ENCODE results near the gene C3orf22.

The C3orf22 gene

DNA sequence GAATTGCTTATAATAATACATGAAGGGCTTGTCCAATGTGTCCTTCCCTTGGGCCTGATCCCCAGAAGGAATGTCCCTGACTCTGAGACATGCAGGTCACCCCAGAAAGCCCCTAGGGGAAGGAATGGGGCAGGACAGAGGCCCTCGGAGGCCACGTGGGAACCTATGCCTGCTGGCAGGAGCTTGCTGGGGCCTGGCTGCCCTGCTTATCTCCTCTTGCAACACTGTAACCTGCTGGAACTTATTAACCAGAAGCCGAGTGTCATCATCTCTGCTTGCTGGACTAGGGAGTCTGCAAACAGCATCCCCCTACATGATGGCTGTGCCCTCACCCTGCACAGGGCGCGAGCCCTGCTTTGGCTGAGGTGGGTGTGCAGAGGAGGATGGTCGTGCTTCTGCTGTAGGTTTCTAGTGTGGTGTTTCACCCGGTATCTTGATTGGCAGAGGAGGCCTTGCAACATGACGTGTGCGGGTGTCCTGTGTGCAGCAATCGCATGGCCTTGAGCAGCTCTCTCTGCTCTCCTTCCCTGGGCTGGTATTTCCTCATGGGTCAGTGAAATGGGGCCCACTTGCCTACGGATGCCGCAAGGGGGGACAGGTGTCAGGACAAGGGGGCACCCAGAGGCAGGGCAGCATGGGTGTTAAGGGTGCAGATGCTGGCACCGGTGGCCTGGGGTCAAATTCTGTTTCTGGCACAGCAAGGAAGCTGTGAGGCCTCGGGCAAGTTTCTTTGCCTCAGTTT, 29.8 kb downstream of the C3orf22 start:
- no peak for DNase-seq (ENCODE audit: low read depth in 1 of 2, low spot score in 1 of 2)

DNA sequence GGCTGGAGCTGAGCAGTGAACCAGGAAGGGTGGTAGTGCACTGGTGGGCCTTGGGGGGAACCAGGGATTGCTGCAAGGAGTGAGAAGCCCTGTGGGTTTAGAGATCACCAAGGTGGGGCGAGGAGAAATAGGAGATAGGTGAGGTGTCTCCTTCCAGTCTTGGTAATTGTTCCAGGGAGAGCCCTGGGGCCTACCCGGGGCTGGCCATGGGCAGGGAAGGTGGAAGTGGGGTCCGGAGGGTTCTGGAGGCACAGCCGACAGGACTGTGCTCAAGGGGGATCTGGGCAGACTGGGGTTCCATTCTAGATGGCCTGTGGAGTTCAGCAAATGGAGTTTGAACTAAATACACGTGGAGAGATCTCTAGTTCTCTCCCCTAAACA, 30.3 kb downstream of the C3orf22 start:
- no peak for DNase-seq (ENCODE audit: low read depth in 1 of 2, low spot score in 1 of 2)

DNA sequence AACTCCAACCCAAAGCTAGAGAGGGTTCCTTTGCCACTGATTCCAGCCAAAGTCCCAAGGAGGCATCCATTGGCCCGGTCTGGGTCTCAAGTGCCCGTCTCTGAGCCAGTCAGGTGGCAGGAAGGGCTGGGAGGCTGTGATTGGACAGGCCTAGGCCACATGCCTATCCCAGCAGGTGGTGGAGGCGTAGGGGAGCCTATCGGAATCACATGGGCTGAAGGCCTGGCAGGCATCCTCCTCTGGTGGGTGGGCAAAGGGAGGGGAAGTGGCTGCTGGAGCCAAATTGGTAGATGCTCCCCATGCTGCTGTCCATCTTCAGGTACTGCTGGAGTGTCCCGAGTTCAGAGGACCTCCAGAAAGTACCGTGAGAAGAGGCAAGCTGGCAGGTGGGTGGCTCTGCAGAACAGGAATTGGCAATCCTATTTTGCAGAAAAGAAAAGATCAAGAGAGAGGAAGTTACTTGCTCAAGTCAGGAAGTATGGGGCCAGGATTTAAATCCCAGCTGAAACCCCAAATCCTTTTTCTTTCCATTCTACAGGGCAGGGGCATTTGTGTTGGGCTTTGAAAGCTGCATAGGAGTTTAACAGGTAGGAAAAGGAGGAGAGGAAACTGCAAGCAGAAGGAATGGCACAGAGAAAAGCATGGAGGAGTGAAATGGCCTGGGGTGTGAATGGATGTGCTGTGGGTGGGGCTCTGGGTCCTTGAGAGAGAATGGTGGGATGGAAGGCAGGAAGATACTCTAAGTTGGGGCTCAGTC, 31.1 kb downstream of the C3orf22 start:
- no peak for DNase-seq (ENCODE audit: low read depth in 1 of 2, low spot score in 1 of 2)

DNA sequence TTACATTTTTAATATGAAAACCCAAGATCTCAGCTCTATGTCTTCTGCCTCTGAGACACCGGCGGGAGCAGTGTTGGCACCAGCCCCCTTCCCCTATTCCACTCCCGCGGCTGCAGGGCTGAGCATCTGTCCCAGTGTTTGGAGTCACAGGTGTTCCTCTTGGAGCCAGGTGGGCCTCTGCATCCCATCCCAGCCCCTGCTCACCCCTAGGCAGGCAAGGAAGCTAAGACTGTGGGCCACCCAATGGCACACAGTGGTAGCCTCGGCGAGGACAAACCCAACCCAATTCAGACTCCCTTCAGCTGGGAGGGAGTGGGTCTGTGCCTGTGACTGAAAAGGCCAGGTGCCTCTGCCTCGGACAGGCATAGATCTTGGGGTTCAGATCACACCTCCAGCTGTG, 31.7 kb downstream of the C3orf22 start:
- DNase-seq (ENCODE audit: low read depth in 1 of 2, low spot score in 1 of 2) = no peak

DNA sequence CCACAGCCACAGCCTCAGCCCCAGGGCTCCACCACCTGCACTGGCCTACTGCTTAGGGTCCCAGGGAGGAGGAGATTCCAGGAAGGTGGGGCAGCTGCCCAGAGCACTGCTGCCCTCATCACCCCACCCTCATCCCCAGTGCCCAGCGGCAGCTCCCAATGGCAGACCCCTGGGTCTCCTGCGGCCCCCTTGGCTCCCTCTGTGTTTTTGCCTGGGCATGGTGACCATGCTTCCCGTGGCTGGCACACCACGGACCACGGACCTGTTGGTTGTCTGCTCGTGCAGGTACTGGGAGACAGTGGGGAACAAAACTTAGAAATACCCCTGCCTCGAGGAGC, 32.1 kb downstream of the C3orf22 start:
- no peak for DNase-seq (ENCODE audit: low read depth in 1 of 2, low spot score in 1 of 2)

DNA sequence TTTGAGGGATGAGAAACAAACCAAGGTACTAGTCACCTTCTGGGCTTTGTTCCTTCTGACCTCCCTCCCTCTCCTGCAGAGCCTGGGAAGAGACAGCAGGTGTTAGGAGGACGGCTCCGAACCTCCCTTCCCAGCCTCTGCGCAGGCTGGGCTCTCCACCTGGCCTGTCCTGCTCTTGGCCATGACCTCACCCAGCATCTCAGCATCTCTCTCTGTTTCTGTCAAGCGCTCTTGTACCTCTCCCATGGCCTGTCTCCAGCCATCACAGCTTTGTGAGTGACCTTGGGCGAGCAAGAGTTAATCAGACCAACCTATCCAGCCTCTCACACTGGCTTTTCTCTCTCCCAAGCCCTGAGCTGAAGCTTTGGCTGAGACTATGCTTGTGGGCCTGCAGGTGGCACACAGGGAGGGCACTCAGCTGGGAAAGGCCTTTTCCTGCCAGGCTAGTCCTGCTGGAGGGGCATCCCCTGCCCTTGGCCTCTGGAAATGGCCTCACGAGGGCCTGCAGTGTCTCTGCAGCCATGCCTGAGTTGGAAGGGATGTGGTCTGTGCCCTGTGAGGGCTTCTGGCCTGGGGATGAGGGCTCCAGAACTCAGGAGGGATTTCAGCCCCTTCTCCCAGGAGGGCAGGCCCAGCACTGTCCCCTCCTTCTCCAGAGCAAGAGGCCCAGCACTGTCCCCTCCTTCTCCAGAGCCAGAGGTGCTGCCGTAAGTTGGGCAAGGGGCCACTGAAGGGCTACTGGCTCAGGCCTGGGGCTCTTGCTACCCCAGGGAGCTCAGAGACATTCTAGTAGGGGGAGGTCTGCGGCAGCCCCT, 32.7 kb downstream of the C3orf22 start:
- DNase-seq (ENCODE audit: low read depth in 1 of 2, low spot score in 1 of 2) = no peak

DNA sequence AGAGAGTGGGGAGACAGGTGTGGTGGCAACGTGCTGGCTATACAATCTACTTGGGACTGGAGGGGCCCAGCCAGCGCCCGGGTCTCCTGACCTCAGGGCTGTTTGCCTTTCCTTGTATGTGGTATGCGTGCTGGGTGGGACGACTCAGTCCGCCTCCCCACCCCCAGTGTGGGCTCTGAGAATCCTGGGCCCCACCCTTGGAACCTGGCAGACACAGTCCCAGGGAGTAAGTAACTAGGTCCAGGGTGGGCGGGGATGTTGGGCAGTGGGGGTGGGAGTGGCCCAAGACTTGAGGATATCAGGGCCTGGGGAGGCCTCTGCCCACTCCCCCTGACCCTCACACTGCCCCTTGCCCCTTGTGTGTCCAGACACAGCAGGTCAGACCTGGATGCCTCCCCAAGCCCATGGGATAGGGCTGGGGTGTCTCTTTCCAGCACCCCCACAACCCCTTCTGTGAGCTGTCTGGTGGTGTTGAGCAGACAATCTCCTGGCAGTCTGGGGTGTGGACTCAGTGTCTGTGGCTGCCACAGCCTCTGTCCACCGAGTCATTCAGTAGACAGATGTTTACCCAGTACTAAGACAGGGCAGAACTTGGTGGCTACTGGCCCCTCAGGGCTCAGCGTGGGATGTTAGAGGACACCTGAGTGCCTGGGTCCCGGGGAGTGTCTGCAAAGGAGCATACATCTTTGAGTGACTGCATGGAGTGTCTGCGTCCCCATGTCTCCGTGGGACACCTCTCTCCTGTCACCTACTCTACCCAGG, 33.5 kb downstream of the C3orf22 start:
- no peak for DNase-seq (ENCODE audit: low read depth in 1 of 2, low spot score in 1 of 2)

DNA sequence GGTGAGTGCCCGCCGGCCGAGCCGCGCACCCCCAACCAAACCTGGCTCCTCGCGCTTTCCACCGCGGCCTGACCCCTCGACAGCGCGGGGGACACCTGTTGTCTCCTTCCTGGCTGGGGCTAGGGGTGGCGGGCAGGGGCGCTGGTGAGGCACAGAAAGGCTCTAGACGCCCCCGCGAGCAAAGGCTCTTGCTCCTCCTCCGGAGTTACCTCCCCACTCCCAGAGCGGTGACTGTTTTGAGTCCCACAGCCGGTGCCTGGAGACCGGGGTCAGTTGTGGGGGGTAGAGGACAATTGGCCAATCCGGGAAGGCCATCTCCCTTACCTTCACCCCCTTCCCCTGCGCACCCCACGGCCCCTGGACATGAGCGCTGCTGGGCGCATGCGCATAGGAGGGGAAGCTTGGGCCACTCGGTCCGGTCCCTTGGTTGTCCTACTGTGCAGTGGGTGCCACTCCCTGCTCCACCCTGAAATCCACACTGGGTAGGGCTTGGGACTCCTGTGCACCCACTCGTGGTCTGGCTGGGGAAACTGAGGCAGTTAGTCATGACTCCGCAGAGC, 34.2 kb downstream of the C3orf22 start:
- no peak for DNase-seq (ENCODE audit: low read depth in 1 of 2, low spot score in 1 of 2)

DNA sequence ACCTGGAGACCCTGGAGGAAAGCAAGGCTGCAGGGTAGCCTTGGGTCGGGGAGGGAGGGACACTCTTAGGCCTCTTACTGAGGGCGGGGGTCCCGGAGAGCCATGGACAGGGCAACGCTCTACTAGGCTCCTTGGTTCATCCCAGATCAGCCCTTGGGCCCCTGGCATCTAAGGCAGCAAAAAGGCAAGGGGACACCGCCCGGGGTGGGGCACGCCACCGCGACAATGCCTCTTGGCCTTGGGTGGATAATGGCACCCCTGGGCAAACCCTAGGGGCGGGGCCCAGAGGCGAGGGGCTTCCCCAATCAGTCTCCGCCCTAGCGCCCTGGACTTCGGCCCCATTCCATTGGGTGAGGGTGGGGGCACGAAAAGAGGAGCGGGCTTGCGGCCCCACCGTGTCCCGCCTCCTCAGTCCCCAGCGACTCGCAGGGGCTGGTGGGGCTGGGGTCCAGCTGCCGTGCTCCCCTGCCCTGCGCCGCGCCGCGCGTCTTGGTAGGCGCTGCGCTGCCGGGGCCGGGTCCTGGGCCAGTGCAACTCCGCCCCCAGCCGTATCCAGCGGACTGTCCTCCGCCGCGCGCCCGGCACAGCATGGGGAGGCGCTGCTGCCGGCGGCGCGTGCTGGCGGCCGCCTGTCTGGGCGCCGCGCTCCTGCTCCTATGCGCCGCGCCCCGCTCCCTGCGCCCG, 34.8 kb downstream of the C3orf22 start, which contains the start of gene CHST13:
TSS of gene CHST13 (plus strand) at position 411 of the 684 bp plus-strand sequence. CDS start at position 589, 178 bp downstream.
- DNase-seq (ENCODE audit: low read depth in 1 of 2, low spot score in 1 of 2) = no peak

DNA sequence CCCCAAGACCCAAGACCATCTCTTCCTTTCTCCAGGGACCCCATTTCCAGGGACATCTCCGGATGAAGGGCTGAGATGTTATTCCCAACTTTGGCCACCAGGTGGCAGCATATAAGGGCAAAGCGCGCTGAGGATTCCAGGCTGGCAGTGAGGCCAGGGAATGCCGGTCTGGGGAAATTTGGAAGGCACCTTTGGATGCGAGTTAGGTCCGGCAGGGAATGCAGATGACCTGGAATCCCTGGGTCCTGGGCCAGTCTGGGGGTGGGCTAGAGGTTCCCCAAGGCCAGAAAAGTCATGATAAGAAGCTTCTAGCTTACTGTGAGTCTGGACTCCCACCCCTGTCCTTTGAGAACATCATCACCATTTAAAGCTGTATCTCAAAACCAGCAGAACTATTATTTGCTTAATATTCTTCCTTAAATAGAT, 36.4 kb downstream of the C3orf22 start:
- no peak for DNase-seq (ENCODE audit: low read depth in 1 of 2, low spot score in 1 of 2)

DNA sequence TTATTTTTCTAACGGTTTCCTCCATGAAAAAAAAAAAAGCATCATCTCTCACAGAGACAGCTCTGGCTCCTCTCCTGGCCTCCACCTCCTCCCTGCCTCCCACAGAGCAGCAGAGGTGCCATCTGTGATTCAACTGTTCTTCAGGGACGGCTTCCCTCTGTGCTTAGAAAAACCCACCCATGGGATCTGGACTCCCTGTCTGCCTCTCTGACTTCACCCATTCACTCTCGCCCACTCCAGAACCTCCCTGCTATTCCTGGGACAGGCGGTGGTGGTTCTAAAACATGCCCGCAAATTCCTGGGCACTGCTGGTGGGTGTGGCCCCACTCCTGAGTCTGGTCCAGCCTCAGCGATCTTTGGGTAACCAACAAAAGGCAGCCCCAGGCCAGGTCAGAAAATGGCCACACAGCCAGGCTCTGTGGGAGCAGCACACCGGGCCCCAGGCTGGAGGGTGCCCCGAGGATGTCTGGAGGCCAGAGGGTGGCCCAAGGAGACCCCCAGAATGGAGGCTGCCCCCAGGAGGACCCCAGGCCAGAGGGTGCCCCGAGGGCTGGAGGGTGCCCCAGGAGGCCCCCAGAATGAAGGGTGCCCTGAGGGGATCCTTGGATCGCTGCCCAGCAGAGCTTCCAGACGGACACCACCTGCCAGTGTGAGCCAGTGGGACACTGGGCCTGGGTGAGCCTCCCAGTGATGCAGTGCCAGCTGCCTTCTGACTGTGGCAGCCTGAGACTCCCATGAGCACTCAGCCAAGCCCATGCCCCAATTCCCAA, 37.4 kb downstream of the C3orf22 start:
- no peak for DNase-seq (ENCODE audit: low read depth in 1 of 2, low spot score in 1 of 2)

DNA sequence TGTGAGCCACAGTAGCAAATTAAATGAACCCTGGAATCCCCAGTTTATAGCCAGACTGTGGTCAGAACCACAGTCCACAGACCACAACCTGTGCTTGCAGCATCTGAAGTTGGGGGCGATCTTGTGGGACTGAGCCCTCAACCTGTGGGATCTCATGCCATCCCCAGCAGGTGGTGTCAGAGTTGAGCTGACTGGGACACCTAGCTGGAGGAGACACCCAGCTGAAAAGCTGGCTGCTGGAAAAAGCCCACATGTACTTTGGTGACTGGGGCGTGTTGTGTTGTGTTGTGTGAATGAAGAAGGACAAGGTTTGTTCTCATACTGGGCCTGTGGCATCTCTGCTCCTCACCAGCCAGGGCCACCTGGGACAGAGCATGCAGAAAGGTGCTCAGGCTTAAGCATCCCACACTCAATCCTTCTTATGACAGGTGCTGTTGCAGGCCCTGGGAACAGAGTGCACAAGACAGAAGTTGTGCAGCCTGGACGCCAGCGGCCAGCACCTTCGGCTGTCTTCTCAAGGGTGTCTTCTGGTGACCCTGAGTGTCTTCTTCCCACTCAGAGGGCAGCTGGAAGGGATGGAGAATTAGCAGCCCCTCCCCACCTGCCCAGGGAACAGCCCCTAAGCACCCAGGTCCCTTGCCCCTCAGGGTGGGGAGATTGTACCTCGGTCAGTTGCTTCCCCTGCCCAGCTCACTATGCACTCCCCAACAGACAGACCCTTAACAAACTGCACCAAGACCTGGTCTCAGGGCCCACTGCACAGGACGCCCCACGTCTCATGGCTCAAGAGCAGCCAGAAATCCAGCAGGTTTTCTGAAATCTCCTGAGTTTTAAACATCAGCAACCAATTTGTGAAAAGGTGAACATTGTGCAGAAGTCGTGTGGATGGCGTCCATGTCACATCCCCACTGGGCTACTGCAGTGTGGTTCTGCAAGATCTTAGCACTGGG, 39.0 kb downstream of the C3orf22 start:
- no peak for DNase-seq (ENCODE audit: low read depth in 1 of 2, low spot score in 1 of 2)

DNA sequence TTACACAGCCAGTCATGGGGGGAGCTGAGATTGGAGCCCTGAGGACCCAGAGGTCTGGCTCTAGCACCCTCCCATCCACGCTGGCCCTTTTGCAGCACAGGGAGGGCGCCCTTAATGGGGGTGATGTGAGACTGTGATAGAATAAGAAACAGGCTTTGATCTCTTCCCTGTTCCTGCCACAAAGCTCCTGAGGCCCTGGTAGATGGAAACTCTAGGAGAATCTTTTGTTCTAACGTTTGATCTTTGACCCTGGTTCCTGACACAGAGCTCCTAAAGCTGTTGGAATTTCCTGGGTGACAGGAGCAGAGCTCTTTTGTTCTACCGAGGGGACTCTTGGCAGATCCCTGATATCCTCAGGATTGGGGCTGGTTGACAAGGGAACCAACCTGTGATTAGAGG, 40.0 kb downstream of the C3orf22 start:
- no peak for DNase-seq (ENCODE audit: low read depth in 1 of 2, low spot score in 1 of 2)

DNA sequence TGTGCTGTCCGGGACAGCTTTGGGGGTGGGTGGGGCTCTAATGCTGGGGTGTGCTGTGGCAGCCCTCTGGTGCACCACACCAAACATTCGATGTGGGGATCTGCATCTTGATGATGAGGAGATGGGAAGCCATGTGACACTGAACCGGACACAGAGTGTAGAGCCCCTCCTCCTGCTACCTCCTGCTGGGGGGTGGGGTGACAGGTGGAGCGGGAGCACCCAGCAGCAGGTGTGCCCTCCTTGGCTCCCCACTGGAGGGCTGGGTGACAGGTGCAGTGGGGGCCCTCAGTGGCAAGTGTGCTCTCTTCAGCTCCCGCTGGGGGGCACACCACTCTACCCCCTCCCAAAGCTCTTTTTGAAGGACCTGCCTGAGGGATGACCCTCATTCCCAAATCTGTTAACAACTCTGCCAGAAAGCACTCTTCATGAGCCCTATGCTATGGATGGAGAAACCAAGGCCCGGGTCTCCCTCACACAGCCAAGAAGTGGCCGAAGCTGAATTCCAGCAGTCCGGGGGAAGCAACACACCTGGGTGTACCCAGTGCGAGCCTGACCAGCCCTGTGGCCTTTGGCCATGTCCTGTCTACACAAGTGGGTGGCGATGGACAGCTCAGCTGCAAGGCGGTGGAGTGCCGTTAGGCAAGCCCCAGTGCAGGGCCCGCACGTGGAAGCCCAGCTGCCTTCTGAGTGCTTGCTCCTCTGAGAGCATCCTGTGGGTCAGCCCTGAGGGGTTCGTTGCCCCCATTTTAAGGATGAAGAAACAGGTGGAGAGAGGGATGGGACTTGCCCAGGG, 40.5 kb downstream of the C3orf22 start:
- DNase-seq (ENCODE audit: low read depth in 1 of 2, low spot score in 1 of 2) = no peak

DNA sequence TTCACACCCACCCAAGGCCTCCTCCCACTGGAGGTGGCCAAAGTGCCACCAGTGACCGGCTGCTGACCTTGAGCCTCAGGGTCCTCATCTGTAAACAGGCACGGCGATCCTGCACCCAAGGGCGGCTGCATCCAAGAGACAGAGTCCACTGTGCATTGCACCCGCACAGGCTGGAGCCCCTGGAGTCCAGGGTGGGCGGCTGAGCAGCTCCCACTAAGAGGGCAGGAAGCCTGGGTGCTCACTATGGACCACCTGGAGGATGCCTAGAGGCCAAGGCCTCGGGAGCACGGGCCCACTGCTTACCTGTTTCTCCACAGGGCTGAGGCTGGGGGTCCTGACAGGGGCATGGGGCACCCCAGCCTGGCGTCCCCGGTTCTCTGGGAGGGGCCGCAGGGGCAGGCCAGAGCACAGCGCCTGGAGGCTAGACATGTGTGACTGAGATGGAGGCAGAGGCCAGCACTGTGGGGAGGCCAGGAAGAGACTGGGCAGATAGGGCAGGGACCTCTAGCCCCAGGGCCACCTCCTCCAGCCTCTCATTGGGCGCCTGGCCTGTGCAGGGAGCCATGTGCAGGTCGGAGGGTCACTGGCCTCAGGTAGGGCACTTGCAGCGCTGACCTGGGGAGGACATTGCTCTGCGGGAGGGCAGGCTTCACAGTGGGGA, 41.3 kb downstream of the C3orf22 start, which contains the start of gene UROC1:
TSS of gene UROC1 (minus strand) at position 483 of the 661 bp plus-strand sequence. CDS start at position 429, 54 bp downstream.
- no peak for DNase-seq (ENCODE audit: low read depth in 1 of 2, low spot score in 1 of 2)

DNA sequence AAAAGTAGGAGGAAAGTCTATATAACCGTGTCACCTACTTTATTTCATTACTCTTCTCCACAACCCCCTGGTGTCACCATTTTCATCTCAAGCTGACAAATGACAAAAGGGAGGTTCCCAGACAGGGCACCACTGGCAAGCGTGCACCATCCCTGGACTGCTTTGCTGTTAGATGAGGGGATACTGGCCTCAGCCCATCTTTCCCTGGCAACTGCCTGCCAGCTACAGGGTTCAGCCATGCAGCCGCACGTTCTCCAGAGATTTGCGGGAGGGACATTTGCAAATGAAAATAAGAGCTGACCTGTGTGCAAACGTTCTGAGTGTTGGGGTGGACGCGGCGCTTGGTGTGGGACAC, 41.8 kb downstream of the C3orf22 start:
- no peak for DNase-seq (ENCODE audit: low read depth in 1 of 2, low spot score in 1 of 2)
